HG03097 (cell line): ENCODE data around the gene GPR162.
A peak's percentile ranks its signal among the peaks of the same experiment; 100 is the strongest.
"Not testable (repeated sequence)": the region's sequence is repeated elsewhere in the genome, so short reads cannot be mapped to it uniquely, and the experiment has no call there.

Experiments used
- ATAC-seq: cut with Tn5 transposase; IDR thresholded peaks from one replicate; pipeline ENCODE4 v1.9.1; 2021; ENCODE audit not compliant: unreplicated experiment, low FRiP score

Gene GPR162

DNA sequence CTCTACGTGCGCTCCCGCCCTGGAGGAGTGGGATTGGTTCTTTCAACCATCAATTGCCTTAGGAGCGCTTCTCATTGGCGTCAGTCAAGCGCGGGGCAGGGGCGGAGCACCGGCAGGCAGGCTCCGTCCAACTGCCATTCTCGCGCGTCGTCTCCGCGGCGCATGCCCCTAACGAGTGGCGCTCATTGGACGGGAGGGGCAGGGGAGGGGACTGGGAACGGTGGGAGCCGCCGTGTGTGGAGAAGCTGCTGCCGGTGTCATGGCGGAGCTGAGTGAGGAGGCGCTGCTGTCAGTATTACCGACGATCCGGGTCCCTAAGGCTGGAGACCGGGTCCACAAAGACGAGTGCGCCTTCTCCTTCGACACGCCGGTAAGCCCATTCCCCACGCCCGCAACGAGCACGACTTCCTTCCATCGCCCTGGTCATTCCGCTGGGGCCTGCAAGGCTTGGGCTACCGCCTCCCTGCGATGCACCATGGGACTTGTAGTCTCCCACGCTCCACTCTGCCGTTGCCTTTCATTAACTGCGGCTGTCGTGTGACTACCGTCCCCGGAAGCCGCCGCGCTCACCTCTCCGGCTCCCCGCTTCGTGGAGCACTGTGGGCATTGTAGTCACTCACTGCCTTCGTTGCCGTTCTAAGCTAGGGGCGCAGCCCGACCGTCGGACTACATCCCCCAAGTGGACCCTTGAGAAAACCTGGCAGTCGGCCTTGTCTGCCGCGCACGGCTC is 30.5 kb downstream of the GPR162 start, which contains the start of gene USP5:
Gene USP5 (plus strand): TSS at position 230 of the 730 bp plus-strand sequence. CDS start 30 bp downstream, at position 260.
- peak; percentile 84 for ATAC-seq

GRCh38 chr12:6852651-6853354 is 31.2 kb downstream of the GPR162 start:
- ATAC-seq, result no peak

DNA sequence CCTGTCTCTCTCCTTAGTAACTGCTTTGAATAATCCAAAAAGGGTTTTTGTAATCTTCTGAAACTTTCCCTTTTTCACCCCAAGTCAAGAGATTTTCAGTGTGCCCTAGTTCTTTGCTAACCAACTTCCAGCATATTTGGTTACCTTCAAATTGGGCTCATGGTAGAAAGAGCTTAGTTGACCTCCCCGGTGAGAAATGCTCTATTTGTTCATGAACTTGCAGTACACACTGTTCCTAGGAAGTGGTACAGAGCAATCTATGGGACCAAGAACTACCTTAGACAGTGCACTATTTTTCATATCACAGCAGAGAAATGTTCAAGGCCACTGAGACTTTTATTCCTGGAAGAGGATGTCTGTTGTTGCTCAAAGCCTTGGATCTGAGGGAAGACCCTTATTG is 32.0 kb downstream of the GPR162 start:
- no peak for ATAC-seq

GRCh38 chr12:6854036-6854435 is 32.4 kb downstream of the GPR162 start:
- no peak for ATAC-seq

DNA sequence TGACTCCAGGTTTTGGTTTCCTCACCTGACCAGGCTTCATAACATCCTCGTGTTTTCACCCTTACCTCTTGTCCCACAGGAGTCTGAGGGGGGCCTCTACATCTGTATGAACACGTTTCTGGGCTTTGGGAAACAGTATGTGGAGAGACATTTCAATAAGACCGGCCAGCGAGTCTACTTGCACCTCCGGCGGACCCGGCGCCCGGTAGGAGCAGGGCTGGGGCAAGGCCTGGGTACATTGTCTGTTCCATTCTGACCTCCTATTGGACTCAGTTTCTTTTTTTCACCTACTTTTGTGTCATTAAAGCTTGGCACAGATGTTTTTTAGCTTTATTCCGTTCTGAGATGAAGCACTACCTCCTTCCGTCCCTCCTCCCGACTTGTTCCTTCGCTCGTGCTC is 33.7 kb downstream of the GPR162 start:
- ATAC-seq, result no peak

- ATAC-seq, result no peak
These were observed 37.2 kb downstream of the GPR162 start for GRCh38 chr12:6858799-6859198.

GRCh38 chr12:6860116-6860515 is 38.5 kb downstream of the GPR162 start:
- ATAC-seq, result no peak

GRCh38 chr12:6860942-6861341 is 39.3 kb downstream of the GPR162 start:
- no peak for ATAC-seq

- ATAC-seq, result no peak
These were observed 39.8 kb downstream of the GPR162 start for GRCh38 chr12:6861391-6861790.

GRCh38 chr12:6863033-6863432 is 41.4 kb downstream of the GPR162 start:
- no peak for ATAC-seq

DNA sequence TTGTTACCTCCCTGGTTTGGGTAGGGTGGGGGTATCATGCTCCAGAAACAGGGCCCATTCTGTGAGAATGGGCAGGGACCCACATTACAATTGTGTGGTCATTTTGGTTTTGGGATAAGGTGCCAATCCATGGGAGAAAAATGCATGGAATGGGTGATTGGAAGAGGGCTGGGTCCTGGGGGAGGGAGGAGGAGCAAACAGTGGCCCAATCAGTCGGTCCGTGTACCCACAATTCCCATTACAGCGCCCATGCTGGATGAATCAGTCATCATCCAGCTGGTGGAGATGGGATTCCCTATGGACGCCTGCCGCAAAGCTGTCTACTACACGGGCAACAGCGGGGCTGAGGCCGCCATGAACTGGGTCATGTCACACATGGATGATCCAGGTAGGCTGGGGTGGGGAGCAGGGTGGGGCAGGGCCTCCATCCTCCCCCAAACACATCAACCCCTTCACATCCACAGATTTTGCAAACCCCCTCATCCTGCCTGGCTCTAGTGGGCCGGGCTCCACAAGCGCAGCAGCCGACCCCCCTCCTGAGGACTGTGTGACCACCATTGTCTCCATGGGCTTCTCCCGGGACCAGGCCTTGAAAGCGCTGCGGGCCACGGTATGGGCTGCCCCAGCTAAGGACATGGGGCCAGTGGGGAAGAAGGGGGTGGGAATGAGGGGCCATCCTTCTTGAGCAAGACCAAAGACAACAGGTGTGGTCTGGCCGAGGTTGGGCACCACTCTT is 42.1 kb downstream of the GPR162 start:
- no peak for ATAC-seq

GRCh38 chr12:6865307-6865706 is 43.7 kb downstream of the GPR162 start:
- not testable (repeated sequence) for ATAC-seq

DNA sequence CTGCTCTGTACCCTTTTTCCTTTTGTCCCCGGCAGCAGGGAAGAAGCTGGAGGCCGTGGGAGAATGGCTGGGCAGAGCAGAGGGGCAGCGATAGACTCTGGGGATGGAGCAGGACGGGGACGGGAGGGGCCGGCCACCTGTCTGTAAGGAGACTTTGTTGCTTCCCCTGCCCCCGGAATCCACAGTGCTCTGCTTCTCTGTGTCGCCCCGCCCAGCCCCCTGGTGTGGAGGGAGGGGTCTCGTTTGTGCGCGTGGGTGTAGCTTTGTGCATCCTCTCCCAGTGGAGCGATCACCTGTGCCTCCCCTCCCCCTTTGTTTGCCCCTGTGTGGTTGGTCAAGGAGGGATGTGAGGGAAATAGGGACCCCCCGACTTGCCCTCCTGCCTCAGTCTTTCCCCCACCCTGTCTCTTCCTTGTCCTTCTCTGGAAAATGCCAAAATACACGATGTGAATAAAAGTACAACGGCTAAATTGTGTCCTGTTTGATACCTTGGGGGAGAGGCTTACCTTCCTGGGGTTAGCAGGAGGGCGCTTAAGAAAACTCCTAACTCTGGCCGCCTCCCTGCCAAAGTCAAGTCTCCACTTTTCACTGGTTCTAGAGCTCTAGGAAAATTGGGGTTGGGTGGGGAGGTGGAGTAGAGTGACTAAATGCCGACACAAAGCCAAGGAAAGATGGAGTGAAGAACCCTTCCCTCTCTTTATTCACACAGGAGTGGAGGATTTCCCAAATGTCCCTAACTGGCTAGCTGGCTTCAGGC is 44.7 kb downstream of the GPR162 start:
- no peak for ATAC-seq

GRCh38 chr12:6866920-6867412 is 45.3 kb downstream of the GPR162 start:
- ATAC-seq, result peak; percentile 1

- ATAC-seq, result peak; percentile 54
These were observed 46.0 kb downstream of the GPR162 start, which contains the start of gene TPI1 for GRCh38 chr12:6867413-6868210. TPI1 (plus strand) TSS chr12:6867531; CDS start chr12:6867567, 36 bp downstream.

- no peak for ATAC-seq
These were observed 46.8 kb downstream of the GPR162 start for GRCh38 chr12:6868211-6869048.

DNA sequence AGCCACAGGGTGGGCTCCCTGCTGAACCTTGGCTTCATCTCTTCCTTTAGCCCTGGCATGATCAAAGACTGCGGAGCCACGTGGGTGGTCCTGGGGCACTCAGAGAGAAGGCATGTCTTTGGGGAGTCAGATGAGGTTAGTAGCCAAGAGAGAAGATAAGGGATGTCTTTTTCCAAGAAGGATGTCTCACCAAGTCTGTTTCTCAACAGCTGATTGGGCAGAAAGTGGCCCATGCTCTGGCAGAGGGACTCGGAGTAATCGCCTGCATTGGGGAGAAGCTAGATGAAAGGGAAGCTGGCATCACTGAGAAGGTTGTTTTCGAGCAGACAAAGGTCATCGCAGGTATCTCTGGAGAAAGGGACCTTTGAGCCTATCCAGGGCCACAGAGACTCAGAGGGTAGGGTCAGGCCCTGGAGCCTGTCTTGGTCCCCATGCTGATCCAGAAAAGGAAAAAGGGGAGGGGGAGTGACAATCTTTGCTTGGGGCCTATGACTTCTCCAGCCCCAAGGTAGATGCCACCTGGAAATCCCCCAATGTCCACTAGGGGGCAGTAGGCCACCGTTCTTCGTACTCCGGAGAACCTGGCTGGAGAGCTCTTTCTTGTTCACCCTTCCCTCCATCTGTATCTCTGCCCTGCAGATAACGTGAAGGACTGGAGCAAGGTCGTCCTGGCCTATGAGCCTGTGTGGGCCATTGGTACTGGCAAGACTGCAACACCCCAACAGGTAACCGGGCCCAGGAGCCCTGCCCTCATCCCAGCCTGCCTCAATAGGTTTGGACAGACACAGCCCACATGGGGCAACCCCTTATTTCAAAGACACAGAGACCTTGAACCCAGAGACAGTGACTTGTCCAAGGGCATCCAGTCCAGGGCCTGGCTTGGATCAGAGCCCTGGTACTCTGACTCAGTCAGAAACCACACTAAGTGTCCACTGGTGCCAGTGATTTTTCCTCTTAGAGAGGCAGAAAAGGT is 47.7 kb downstream of the GPR162 start:
- no peak for ATAC-seq
